ENCODE measurements around the gene SBF2.

SBF2 gene

GRCh38 chr11:9880657-9881056 lies 413.4 kb downstream of the SBF2 start:
- Histone ChIP-seq H3K36me3 (ENCODE audit: control insufficient read depth, insufficient read depth, low read length) (no peaks in the 10 kb centered on the region), H3K27me3 (ENCODE audit: control insufficient read depth, insufficient read depth, low read length, poor library complexity, severe bottlenecking) (no peaks in the 10 kb centered on the region), H3K4me1 (ENCODE audit: control insufficient read depth, insufficient read depth, low read length) (no peaks in the 10 kb centered on the region), H3K9me3 (ENCODE audit: control insufficient read depth, low read length) (no peaks in the 10 kb centered on the region), H3K27ac (ENCODE audit: insufficient read depth, low read depth, low read length, poor library complexity, severe bottlenecking) (no peak overlapping the region), H3K4me3 (ENCODE audit: insufficient read depth, low read depth, low read length) (no peak overlapping the region)
- WGBS, 2 experiments, result 91 to 100% methylated on average over 2 of the region's 2 CpGs

GRCh38 chr11:9878936-9879335 lies 415.1 kb downstream of the SBF2 start:
- Histone ChIP-seq H3K27ac (ENCODE audit: insufficient read depth, low read depth, low read length, poor library complexity, severe bottlenecking) (no peak overlapping the region), H3K27me3 (ENCODE audit: control insufficient read depth, insufficient read depth, low read length, poor library complexity, severe bottlenecking) (no peaks in the 10 kb centered on the region), H3K36me3 (ENCODE audit: control insufficient read depth, insufficient read depth, low read length) (no peaks in the 10 kb centered on the region), H3K9me3 (ENCODE audit: control insufficient read depth, low read length) (no peaks in the 10 kb centered on the region), H3K4me1 (ENCODE audit: control insufficient read depth, insufficient read depth, low read length) (no peaks in the 10 kb centered on the region), H3K4me3 (ENCODE audit: insufficient read depth, low read depth, low read length) (no peak overlapping the region)
- WGBS, 2 experiments, result 89 to 94% methylated on average over 1 to 2 of the region's 2 CpGs

- H3K9me3 ChIP-seq (ENCODE audit: control insufficient read depth, low read length), result no peaks in the 10 kb centered on the region
- H3K36me3 ChIP-seq (ENCODE audit: control insufficient read depth, insufficient read depth, low read length), result no peaks in the 10 kb centered on the region
- no peaks in the 10 kb centered on the region for H3K27me3 ChIP-seq (ENCODE audit: control insufficient read depth, insufficient read depth, low read length, poor library complexity, severe bottlenecking)
- WGBS, 2 experiments, result 85 to 97% methylated on average over 4 to 5 of the region's 5 CpGs
- no peak overlapping the region for H3K4me3 ChIP-seq (ENCODE audit: insufficient read depth, low read depth, low read length)
- H3K4me1 ChIP-seq (ENCODE audit: control insufficient read depth, insufficient read depth, low read length), result no peaks in the 10 kb centered on the region
- H3K27ac ChIP-seq (ENCODE audit: insufficient read depth, low read depth, low read length, poor library complexity, severe bottlenecking), result no peak overlapping the region
Measured at GRCh38 chr11:9876331-9876730, 417.7 kb downstream of the SBF2 start.

- Histone ChIP-seq H3K36me3 (ENCODE audit: control insufficient read depth, insufficient read depth, low read length) (no peaks in the 10 kb centered on the region), H3K27me3 (ENCODE audit: control insufficient read depth, insufficient read depth, low read length, poor library complexity, severe bottlenecking) (no peaks in the 10 kb centered on the region), H3K27ac (ENCODE audit: insufficient read depth, low read depth, low read length, poor library complexity, severe bottlenecking) (no peak overlapping the region), H3K4me1 (ENCODE audit: control insufficient read depth, insufficient read depth, low read length) (no peaks in the 10 kb centered on the region), H3K9me3 (ENCODE audit: control insufficient read depth, low read length) (no peaks in the 10 kb centered on the region), H3K4me3 (ENCODE audit: insufficient read depth, low read depth, low read length) (no peak overlapping the region)
- WGBS, 2 experiments, result 87 to 91% methylated on average over 6 of the region's 6 CpGs
Measured at GRCh38 chr11:9875862-9876261, 418.2 kb downstream of the SBF2 start.

- no peaks in the 10 kb centered on the region for H3K27me3 ChIP-seq (ENCODE audit: control insufficient read depth, insufficient read depth, low read length, poor library complexity, severe bottlenecking)
- no peak overlapping the region for H3K27ac ChIP-seq (ENCODE audit: insufficient read depth, low read depth, low read length, poor library complexity, severe bottlenecking)
- no peak overlapping the region for H3K4me3 ChIP-seq (ENCODE audit: insufficient read depth, low read depth, low read length)
- no peaks in the 10 kb centered on the region for H3K9me3 ChIP-seq (ENCODE audit: control insufficient read depth, low read length)
- no peaks in the 10 kb centered on the region for H3K4me1 ChIP-seq (ENCODE audit: control insufficient read depth, insufficient read depth, low read length)
- no peaks in the 10 kb centered on the region for H3K36me3 ChIP-seq (ENCODE audit: control insufficient read depth, insufficient read depth, low read length)
- 88 to 89% methylated on average over 1 of the region's 1 CpG for WGBS, 2 experiments
Measured at GRCh38 chr11:9875399-9875798, 418.6 kb downstream of the SBF2 start.

- Histone ChIP-seq H3K36me3 (ENCODE audit: control insufficient read depth, insufficient read depth, low read length) (no peaks in the 10 kb centered on the region), H3K27me3 (ENCODE audit: control insufficient read depth, insufficient read depth, low read length, poor library complexity, severe bottlenecking) (no peaks in the 10 kb centered on the region), H3K4me1 (ENCODE audit: control insufficient read depth, insufficient read depth, low read length) (no peaks in the 10 kb centered on the region), H3K27ac (ENCODE audit: insufficient read depth, low read depth, low read length, poor library complexity, severe bottlenecking) (no peak overlapping the region), H3K4me3 (ENCODE audit: insufficient read depth, low read depth, low read length) (no peak overlapping the region), H3K9me3 (ENCODE audit: control insufficient read depth, low read length) (no peaks in the 10 kb centered on the region)
Measured at GRCh38 chr11:9874466-9874865, 419.6 kb downstream of the SBF2 start.

- Histone ChIP-seq H3K36me3 (ENCODE audit: control insufficient read depth, insufficient read depth, low read length) (no peaks in the 10 kb centered on the region), H3K27me3 (ENCODE audit: control insufficient read depth, insufficient read depth, low read length, poor library complexity, severe bottlenecking) (no peaks in the 10 kb centered on the region), H3K4me1 (ENCODE audit: control insufficient read depth, insufficient read depth, low read length) (no peaks in the 10 kb centered on the region), H3K9me3 (ENCODE audit: control insufficient read depth, low read length) (no peaks in the 10 kb centered on the region), H3K27ac (ENCODE audit: insufficient read depth, low read depth, low read length, poor library complexity, severe bottlenecking) (no peak overlapping the region), H3K4me3 (ENCODE audit: insufficient read depth, low read depth, low read length) (no peak overlapping the region)
- 89 to 95% methylated on average over 2 to 3 of the region's 3 CpGs for WGBS, 2 experiments
Measured at GRCh38 chr11:9868641-9869040, 425.4 kb downstream of the SBF2 start.

- Histone ChIP-seq H3K4me1 (ENCODE audit: control insufficient read depth, insufficient read depth, low read length) (peaks cover 6% of the 10 kb centered on the region), H3K36me3 (ENCODE audit: control insufficient read depth, insufficient read depth, low read length) (no peaks in the 10 kb centered on the region), H3K4me3 (ENCODE audit: insufficient read depth, low read depth, low read length) (no peak overlapping the region), H3K27me3 (ENCODE audit: control insufficient read depth, insufficient read depth, low read length, poor library complexity, severe bottlenecking) (no peaks in the 10 kb centered on the region), H3K9me3 (ENCODE audit: control insufficient read depth, low read length) (no peaks in the 10 kb centered on the region), H3K27ac (ENCODE audit: insufficient read depth, low read depth, low read length, poor library complexity, severe bottlenecking) (no peak overlapping the region)
- WGBS, 2 experiments, result 40 to 47% methylated on average over 2 of the region's 2 CpGs
Measured at GRCh38 chr11:9862981-9863380, 431.0 kb downstream of the SBF2 start.

GRCh38 chr11:9861860-9862725 lies 431.9 kb downstream of the SBF2 start:
- Histone ChIP-seq H3K4me3 (ENCODE audit: insufficient read depth, low read depth, low read length) (no peak overlapping the region), H3K27me3 (ENCODE audit: control insufficient read depth, insufficient read depth, low read length, poor library complexity, severe bottlenecking) (no peaks in the 10 kb centered on the region), H3K27ac (ENCODE audit: insufficient read depth, low read depth, low read length, poor library complexity, severe bottlenecking) (no peak overlapping the region), H3K4me1 (ENCODE audit: control insufficient read depth, insufficient read depth, low read length) (peaks cover 6% of the 10 kb centered on the region), H3K9me3 (ENCODE audit: control insufficient read depth, low read length) (no peaks in the 10 kb centered on the region), H3K36me3 (ENCODE audit: control insufficient read depth, insufficient read depth, low read length) (no peaks in the 10 kb centered on the region)
- 54 to 64% methylated on average over 3 of the region's 4 CpGs for WGBS, 2 experiments

- no peak overlapping the region for H3K4me3 ChIP-seq (ENCODE audit: insufficient read depth, low read depth, low read length)
- H3K27ac ChIP-seq (ENCODE audit: insufficient read depth, low read depth, low read length, poor library complexity, severe bottlenecking), result no peak overlapping the region
- H3K4me1 ChIP-seq (ENCODE audit: control insufficient read depth, insufficient read depth, low read length), result peaks cover 6% of the 10 kb centered on the region
- 92 to 98% methylated on average over 5 of the region's 5 CpGs for WGBS, 2 experiments
- H3K9me3 ChIP-seq (ENCODE audit: control insufficient read depth, low read length), result no peaks in the 10 kb centered on the region
- H3K36me3 ChIP-seq (ENCODE audit: control insufficient read depth, insufficient read depth, low read length), result peaks cover 3% of the 10 kb centered on the region
- H3K27me3 ChIP-seq (ENCODE audit: control insufficient read depth, insufficient read depth, low read length, poor library complexity, severe bottlenecking), result no peaks in the 10 kb centered on the region
Measured at GRCh38 chr11:9859554-9860305, 434.3 kb downstream of the SBF2 start.

Measured in ectodermal cell (in vitro differentiated cells).